ENCODE results near the gene RALB. TPM values are rescaled to one million over a fixed set of nuclear protein-coding genes. Genes with fewer than 3 reads are reported as not detected.

RALB gene
- total and polyA plus RNA-seq, 2 donors (not counting 1 experiment from before 2014, with no cell fraction given) = 58.3 to 73.9 TPM

DNA sequence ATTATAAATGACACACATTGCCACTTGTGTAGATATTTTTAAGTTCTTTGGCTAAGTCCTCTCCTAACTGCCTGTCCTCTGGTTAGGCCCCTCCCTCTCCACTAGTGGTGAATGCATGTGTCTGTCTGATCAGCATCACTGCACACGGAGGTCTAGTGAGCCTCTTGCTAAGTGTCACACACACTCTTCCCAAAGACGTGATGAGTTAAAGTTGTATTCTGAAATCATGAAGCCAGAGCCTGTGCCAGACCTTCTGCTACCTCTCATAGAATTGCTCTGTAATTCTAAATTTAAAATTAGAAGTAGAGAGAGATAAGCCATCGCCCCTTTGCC lies 41.3 kb downstream of the RALB start:
- H3K9me3 ChIP-seq (ENCODE audit: control insufficient read depth, insufficient read depth, low read depth, low read length) = no peaks in the 10 kb centered on the region
- peak overlapping the region; percentile 28 for H3K27ac ChIP-seq (ENCODE audit: insufficient read depth, low read length)

DNA sequence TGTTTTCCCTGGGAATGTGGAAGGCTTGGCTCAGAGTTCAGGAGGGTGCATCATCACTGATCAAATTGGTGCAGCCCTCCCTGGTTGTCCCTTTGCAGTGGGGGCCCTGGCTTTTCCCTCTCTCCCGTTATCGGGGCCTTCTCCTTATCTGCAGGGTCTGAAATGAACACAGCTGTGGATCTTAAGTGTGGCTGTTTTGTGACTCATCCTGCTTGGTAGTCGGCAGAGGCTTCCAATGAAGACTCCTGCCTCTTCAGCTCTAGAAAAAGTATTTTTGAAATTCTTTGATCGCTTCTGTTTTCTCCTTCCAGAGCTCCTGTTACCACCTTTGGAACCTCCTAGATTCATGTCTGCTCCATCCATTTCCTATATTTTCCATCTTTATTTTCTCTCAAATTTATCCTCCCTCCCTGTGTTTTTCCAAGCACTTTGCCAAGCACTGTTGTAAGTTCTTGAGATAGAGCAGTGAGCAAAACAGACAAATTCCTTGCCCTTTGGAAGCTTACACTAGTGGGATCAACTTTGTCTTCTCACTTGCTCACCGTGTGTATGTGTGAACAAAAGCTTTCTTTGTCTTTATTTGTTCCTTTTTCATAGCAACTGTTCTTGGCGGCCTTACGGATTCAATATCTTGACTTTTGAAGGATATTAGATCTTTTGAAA lies 45.7 kb downstream of the RALB start:
- Histone ChIP-seq H3K36me3 (ENCODE audit: control insufficient read depth, insufficient read depth, low read length) (peaks cover 14% of the 10 kb centered on the region), H3K4me3 (replicated peaks in 1 of 4; ENCODE audit: control extremely low read depth in 1 of 4, insufficient read depth in 1 of 4, low read depth in 3 of 4, low read length in 4 of 4) (no peak overlapping the region), H3K4me2 (ENCODE audit: extremely low read depth, insufficient read depth, low read length) (no peak overlapping the region), H3K27ac (ENCODE audit: insufficient read depth, low read length) (no peak overlapping the region), H3K9me3 (ENCODE audit: control insufficient read depth, insufficient read depth, low read depth, low read length) (no peaks in the 10 kb centered on the region), H2AFZ (ENCODE audit: low read length) (no peak overlapping the region), H3K27me3 (ENCODE audit: control insufficient read depth, insufficient read depth, low read length) (no peaks in the 10 kb centered on the region), H3K79me2 (ENCODE audit: control insufficient read depth, insufficient read depth, low read length) (no peaks in the 10 kb centered on the region), H3K4me1 (ENCODE audit: control insufficient read depth, extremely low read depth, insufficient read depth, low read length) (peaks cover 5% of the 10 kb centered on the region), H3K9ac (ENCODE audit: insufficient read depth, low read length) (no peak overlapping the region), H4K20me1 (ENCODE audit: control insufficient read depth, extremely low read depth, insufficient read depth, low read length) (no peaks in the 10 kb centered on the region)
- peak; percentile 55 to 87 for DNase-seq (ENCODE audit: low read depth in 2 of 2)
- TF ChIP-seq, protein P1, sequence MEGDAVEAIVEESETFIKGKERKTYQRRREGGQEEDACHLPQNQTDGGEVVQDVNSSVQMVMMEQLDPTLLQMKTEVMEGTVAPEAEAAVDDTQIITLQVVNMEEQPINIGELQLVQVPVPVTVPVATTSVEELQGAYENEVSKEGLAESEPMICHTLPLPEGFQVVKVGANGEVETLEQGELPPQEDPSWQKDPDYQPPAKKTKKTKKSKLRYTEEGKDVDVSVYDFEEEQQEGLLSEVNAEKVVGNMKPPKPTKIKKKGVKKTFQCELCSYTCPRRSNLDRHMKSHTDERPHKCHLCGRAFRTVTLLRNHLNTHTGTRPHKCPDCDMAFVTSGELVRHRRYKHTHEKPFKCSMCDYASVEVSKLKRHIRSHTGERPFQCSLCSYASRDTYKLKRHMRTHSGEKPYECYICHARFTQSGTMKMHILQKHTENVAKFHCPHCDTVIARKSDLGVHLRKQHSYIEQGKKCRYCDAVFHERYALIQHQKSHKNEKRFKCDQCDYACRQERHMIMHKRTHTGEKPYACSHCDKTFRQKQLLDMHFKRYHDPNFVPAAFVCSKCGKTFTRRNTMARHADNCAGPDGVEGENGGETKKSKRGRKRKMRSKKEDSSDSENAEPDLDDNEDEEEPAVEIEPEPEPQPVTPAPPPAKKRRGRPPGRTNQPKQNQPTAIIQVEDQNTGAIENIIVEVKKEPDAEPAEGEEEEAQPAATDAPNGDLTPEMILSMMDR (conservative IDR thresholded peaks at IDR 0.05 in 1 of 2, IDR thresholded peaks at IDR 0.05 in 1 of 2; ENCODE audit: low read depth in 1 of 2, low read length in 2 of 2) = no peak
- TF ChIP-seq EZH2 (IDR thresholded peaks at IDR 0.05; ENCODE audit: low read length, missing control alignments) = no peak

More for the DNA sequence above, 41.3 kb downstream of the RALB start:
- no peak overlapping the region for H2AFZ ChIP-seq (ENCODE audit: low read length)
- no peak for DNase-seq (ENCODE audit: low read depth in 2 of 2)
- peak overlapping the region in 1 of 4 experiments; percentile 35 for H3K4me3 ChIP-seq (replicated peaks in 1 of 4; ENCODE audit: control extremely low read depth in 1 of 4, insufficient read depth in 1 of 4, low read depth in 3 of 4, low read length in 4 of 4)
- no peaks in the 10 kb centered on the region for H4K20me1 ChIP-seq (ENCODE audit: control insufficient read depth, extremely low read depth, insufficient read depth, low read length)
- peaks cover 8% of the 10 kb centered on the region for H3K36me3 ChIP-seq (ENCODE audit: control insufficient read depth, insufficient read depth, low read length)
- no peak overlapping the region for H3K9ac ChIP-seq (ENCODE audit: insufficient read depth, low read length)
- peaks cover 11% of the 10 kb centered on the region for H3K4me1 ChIP-seq (ENCODE audit: control insufficient read depth, extremely low read depth, insufficient read depth, low read length)
- TF ChIP-seq, protein P1 (conservative IDR thresholded peaks at IDR 0.05 in 1 of 2, IDR thresholded peaks at IDR 0.05 in 1 of 2; ENCODE audit: low read depth in 1 of 2, low read length in 2 of 2) = no peak
- TF ChIP-seq EZH2 (IDR thresholded peaks at IDR 0.05; ENCODE audit: low read length, missing control alignments) = no peak
- peak overlapping the region; percentile 28 for H3K4me2 ChIP-seq (ENCODE audit: extremely low read depth, insufficient read depth, low read length)
- H3K79me2 ChIP-seq (ENCODE audit: control insufficient read depth, insufficient read depth, low read length) = no peaks in the 10 kb centered on the region
- H3K27me3 ChIP-seq (ENCODE audit: control insufficient read depth, insufficient read depth, low read length) = no peaks in the 10 kb centered on the region

DNA sequence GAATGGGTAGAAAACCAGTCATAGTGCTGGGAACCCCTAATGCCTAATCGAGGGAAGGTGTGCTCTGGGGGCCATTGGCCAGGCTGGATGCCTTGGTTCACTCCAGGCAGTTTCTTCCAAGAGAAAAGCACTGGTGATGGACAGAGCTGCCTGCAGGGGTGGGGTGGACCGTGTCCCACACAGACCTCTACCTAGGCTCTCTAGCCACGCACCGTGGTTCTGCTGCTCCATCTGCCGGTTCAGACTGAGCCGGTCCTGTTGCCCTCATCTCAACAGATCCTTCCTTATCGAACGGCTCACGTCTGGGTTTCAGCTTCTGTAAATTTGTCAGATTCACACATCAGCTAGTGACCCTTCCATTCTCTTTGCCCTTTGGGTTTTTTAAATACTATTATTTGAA lies 46.4 kb downstream of the RALB start:
- H3K79me2 ChIP-seq (ENCODE audit: control insufficient read depth, insufficient read depth, low read length) = no peaks in the 10 kb centered on the region
- no peaks in the 10 kb centered on the region for H3K27me3 ChIP-seq (ENCODE audit: control insufficient read depth, insufficient read depth, low read length)
- no peak overlapping the region for H3K27ac ChIP-seq (ENCODE audit: insufficient read depth, low read length)
- peaks cover 2% of the 10 kb centered on the region for H3K4me1 ChIP-seq (ENCODE audit: control insufficient read depth, extremely low read depth, insufficient read depth, low read length)
- H3K4me3 ChIP-seq (replicated peaks in 1 of 4; ENCODE audit: control extremely low read depth in 1 of 4, insufficient read depth in 1 of 4, low read depth in 3 of 4, low read length in 4 of 4) = no peak overlapping the region
- no peak overlapping the region for H2AFZ ChIP-seq (ENCODE audit: low read length)
- H3K9me3 ChIP-seq (ENCODE audit: control insufficient read depth, insufficient read depth, low read depth, low read length) = no peaks in the 10 kb centered on the region
- H3K9ac ChIP-seq (ENCODE audit: insufficient read depth, low read length) = no peak overlapping the region
- no peak for DNase-seq (ENCODE audit: low read depth in 2 of 2)
- H3K4me2 ChIP-seq (ENCODE audit: extremely low read depth, insufficient read depth, low read length) = no peak overlapping the region
- H4K20me1 ChIP-seq (ENCODE audit: control insufficient read depth, extremely low read depth, insufficient read depth, low read length) = no peaks in the 10 kb centered on the region
- H3K36me3 ChIP-seq (ENCODE audit: control insufficient read depth, insufficient read depth, low read length) = peaks cover 14% of the 10 kb centered on the region
- TF ChIP-seq, protein P1 (conservative IDR thresholded peaks at IDR 0.05 in 1 of 2, IDR thresholded peaks at IDR 0.05 in 1 of 2; ENCODE audit: low read depth in 1 of 2, low read length in 2 of 2) = no peak
- TF ChIP-seq EZH2 (IDR thresholded peaks at IDR 0.05; ENCODE audit: low read length, missing control alignments) = no peak
